ENCODE results near the gene H2BK1. TPM values are rescaled to one million over a fixed set of nuclear protein-coding genes. Genes with fewer than 3 reads are reported as not detected.

Gene H2BK1
- total RNA-seq, 2 donors from 2014 or later, result 1.0 to 4.1 TPM

GRCh38 chr7:151197932-151198331, 12.4 kb downstream of the H2BK1 start:
- H3K27ac Mint-ChIP-seq, result no peak overlapping the region
- no peak overlapping the region for H3K4me3 Mint-ChIP-seq
- H3K36me3 Mint-ChIP-seq (ENCODE audit: low read depth), result no peaks in the 10 kb centered on the region
- no peaks in the 10 kb centered on the region for H3K27me3 Mint-ChIP-seq
- no peaks in the 10 kb centered on the region for H3K9me3 ChIP-seq (ENCODE audit: control insufficient read depth, low read length, poor library complexity, severe bottlenecking)
- DNase-seq, result no peak
- ATAC-seq, result no peak
- peaks cover 21% of the 10 kb centered on the region for H3K4me1 Mint-ChIP-seq

DNA sequence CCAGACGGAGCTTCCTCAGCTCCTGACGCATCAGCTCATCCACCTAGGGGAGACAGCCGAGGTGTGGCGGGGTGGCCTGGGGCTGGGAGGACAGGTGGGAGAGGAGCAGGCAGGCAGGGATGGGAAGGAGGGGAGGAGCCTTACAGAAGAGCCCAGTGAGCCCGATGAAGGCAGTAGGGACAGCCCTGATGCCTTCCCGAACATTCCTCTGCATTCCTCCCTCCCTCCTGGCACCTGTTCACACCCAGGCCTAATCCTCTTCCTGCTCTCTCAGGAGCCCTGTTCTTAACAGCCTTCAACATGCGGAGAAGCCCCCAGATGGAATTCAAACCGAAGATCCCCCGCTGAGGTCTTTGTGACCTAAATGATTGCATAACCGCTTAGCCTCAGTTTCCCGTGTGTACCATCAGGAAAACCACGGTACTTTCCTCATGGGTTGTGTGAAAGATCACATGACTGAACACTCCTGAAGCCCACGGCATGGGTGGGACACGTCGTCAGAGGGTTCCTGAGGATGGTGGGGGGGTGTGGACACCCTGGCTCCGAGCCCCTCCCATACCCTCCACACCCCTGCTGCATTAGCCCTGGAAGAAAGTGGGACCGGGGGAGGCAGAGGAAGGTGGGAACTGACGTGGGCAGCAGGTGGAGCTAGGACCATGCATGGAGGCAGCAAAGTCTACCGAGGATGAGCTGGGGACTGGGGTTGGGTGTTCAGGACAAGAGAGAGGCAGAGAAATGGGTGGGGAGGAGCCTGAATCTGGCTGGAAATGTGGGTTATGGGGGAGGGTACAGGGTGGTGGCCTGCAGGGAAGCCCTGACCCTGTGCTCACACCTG, 14.5 kb downstream of the H2BK1 start:
- no peaks in the 10 kb centered on the region for H3K27me3 Mint-ChIP-seq
- no peak overlapping the region for H3K4me3 Mint-ChIP-seq
- no peak for DNase-seq
- H3K36me3 Mint-ChIP-seq (ENCODE audit: low read depth), result no peaks in the 10 kb centered on the region
- no peak for ATAC-seq
- H3K27ac Mint-ChIP-seq, result no peak overlapping the region
- no peaks in the 10 kb centered on the region for H3K9me3 ChIP-seq (ENCODE audit: control insufficient read depth, low read length, poor library complexity, severe bottlenecking)
- peaks cover 18% of the 10 kb centered on the region for H3K4me1 Mint-ChIP-seq

GRCh38 chr7:151194188-151194587, 16.1 kb downstream of the H2BK1 start:
- Mint-ChIP-seq H3K4me3 (no peak overlapping the region), H3K27ac (peak overlapping the region; percentile 80), H3K27me3 (no peaks in the 10 kb centered on the region), H3K4me1 (peaks cover 23% of the 10 kb centered on the region), H3K36me3 (ENCODE audit: low read depth) (no peaks in the 10 kb centered on the region)
- no peaks in the 10 kb centered on the region for H3K9me3 ChIP-seq (ENCODE audit: control insufficient read depth, low read length, poor library complexity, severe bottlenecking)
- ATAC-seq (peak; percentile 67), DNase-seq (no peak)

DNA sequence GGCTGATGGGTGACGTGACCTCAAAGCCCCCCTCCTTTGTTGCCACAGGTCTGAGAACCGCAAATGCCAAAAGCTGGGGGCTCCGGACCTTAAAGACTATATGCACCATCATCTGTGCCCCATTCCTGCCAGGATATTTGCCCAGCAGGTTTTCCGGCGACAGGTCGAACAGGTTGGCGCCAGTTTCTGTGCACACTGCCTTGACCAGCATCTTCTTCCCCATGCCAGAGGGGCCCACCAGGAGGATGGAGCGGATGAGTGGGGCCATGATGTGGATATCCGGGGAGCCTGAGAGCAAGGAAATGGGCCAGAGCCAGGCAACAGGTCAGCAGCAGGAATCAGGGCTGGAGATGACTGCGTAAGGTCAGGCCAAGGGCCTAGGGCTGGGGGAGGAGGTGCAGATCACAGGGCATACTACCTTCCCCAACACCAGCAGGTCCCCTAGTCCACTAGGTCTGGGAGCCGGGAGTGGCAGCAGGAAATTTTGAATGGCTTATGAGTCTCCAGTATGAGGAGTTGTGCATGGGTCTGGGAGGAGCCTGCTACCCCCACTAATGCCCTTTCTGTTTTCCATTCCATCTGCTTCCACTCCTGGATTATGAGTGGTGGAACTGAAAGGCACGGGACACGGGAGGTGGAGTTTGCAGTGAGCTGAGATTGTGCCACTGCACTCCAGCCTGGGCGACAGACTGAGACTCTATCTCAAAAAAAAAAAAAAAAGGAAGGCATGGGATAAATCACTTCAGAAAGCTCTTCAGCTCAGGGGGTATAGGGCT, 16.9 kb downstream of the H2BK1 start:
- ATAC-seq (no peak), DNase-seq (no peak)
- no peaks in the 10 kb centered on the region for H3K27me3 Mint-ChIP-seq
- H3K36me3 Mint-ChIP-seq (ENCODE audit: low read depth), result no peaks in the 10 kb centered on the region
- H3K27ac Mint-ChIP-seq, result peak overlapping the region; percentile 80
- H3K4me1 Mint-ChIP-seq, result peaks cover 25% of the 10 kb centered on the region
- no peaks in the 10 kb centered on the region for H3K9me3 ChIP-seq (ENCODE audit: control insufficient read depth, low read length, poor library complexity, severe bottlenecking)
- H3K4me3 Mint-ChIP-seq, result peak overlapping the region; percentile 31

DNA sequence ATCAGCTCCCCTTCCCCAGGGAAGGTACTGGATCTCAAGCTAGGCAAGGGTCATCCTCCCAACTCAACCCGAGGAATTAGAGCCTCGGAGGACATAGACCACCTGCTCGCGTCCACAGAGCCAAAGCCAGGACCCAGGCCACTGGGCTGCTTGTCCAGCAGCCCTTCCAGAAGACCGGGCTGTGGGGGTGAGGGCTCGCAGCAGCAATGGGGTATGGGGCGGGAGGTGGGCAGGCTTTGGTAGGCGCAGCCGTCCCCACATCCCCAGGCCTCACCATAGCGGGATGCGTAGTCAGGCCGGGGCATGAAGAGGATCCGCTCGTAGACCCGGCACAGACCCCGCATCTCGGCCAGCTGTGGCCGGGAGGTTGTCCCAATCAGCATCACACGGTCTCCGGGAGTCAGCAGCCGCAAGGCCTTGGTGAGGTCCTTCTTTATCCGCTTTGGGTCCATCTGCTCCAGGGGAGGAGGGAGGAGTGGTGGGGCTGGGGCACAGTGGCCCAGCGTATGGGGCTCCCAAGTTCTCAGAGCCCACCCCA, 18.2 kb downstream of the H2BK1 start:
- DNase-seq (no peak), ATAC-seq (no peak)
- H3K9me3 ChIP-seq (ENCODE audit: control insufficient read depth, low read length, poor library complexity, severe bottlenecking), result no peaks in the 10 kb centered on the region
- Mint-ChIP-seq H3K27ac (no peak overlapping the region), H3K36me3 (ENCODE audit: low read depth) (no peaks in the 10 kb centered on the region), H3K27me3 (no peaks in the 10 kb centered on the region), H3K4me1 (peaks cover 25% of the 10 kb centered on the region), H3K4me3 (no peak overlapping the region)

DNA sequence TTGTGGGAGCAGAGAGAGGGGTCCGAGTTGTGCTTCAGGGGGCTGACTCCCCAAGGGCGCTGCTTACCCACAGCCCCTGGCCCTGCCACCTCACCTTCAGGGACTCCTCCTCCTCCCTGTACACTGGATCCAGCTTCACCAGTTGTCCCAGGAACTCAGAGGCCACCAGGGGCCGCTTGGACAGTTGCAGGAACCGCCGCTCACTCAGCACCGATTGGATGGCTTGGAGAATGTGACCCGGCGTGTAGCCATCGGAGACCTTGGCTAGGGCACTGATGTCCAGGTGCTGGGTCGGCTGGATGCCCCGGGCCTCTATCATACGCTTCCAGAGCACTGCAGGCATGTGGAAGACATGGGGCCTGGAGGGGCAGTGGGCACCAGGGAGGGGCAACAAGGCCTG, 18.7 kb downstream of the H2BK1 start:
- ATAC-seq (no peak), DNase-seq (no peak)
- Mint-ChIP-seq H3K27me3 (no peaks in the 10 kb centered on the region), H3K36me3 (ENCODE audit: low read depth) (no peaks in the 10 kb centered on the region), H3K27ac (no peak overlapping the region), H3K4me1 (peaks cover 25% of the 10 kb centered on the region), H3K4me3 (no peak overlapping the region)
- H3K9me3 ChIP-seq (ENCODE audit: control insufficient read depth, low read length, poor library complexity, severe bottlenecking), result no peaks in the 10 kb centered on the region

- H3K4me1 Mint-ChIP-seq, result peaks cover 14% of the 10 kb centered on the region
- H3K27me3 Mint-ChIP-seq, result no peaks in the 10 kb centered on the region
- no peak overlapping the region for H3K4me3 Mint-ChIP-seq
- no peaks in the 10 kb centered on the region for H3K9me3 ChIP-seq (ENCODE audit: control insufficient read depth, low read length, poor library complexity, severe bottlenecking)
- no peaks in the 10 kb centered on the region for H3K36me3 Mint-ChIP-seq (ENCODE audit: low read depth)
- ATAC-seq, result no peak
- DNase-seq, result no peak
- no peak overlapping the region for H3K27ac Mint-ChIP-seq
Measured at GRCh38 chr7:151189038-151189437, 21.2 kb downstream of the H2BK1 start.

DNA sequence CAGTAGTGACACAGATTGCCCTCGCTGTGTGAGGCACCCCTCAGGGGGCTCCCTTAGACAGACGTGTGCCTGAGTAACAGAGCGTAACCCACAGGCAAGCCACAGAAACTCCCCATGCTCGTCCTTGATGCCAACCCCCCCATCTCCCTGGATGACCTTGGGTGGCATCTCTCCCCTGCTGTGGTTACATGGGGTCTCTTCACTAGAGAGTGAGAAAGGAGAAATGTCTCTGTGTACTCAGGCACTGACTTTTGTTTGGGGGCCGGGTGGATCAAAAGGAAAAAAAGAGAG, 22.1 kb downstream of the H2BK1 start:
- no peaks in the 10 kb centered on the region for H3K9me3 ChIP-seq (ENCODE audit: control insufficient read depth, low read length, poor library complexity, severe bottlenecking)
- no peak overlapping the region for H3K27ac Mint-ChIP-seq
- no peaks in the 10 kb centered on the region for H3K36me3 Mint-ChIP-seq (ENCODE audit: low read depth)
- no peak overlapping the region for H3K4me3 Mint-ChIP-seq
- peaks cover 8% of the 10 kb centered on the region for H3K4me1 Mint-ChIP-seq
- H3K27me3 Mint-ChIP-seq, result no peaks in the 10 kb centered on the region
- ATAC-seq (no peak), DNase-seq (no peak)

GRCh38 chr7:151187409-151188251, 22.7 kb downstream of the H2BK1 start:
- Mint-ChIP-seq H3K27me3 (no peaks in the 10 kb centered on the region), H3K27ac (no peak overlapping the region), H3K36me3 (ENCODE audit: low read depth) (no peaks in the 10 kb centered on the region), H3K4me1 (peaks cover 7% of the 10 kb centered on the region), H3K4me3 (no peak overlapping the region)
- DNase-seq, result no peak
- no peaks in the 10 kb centered on the region for H3K9me3 ChIP-seq (ENCODE audit: control insufficient read depth, low read length, poor library complexity, severe bottlenecking)
- no peak for ATAC-seq

DNA sequence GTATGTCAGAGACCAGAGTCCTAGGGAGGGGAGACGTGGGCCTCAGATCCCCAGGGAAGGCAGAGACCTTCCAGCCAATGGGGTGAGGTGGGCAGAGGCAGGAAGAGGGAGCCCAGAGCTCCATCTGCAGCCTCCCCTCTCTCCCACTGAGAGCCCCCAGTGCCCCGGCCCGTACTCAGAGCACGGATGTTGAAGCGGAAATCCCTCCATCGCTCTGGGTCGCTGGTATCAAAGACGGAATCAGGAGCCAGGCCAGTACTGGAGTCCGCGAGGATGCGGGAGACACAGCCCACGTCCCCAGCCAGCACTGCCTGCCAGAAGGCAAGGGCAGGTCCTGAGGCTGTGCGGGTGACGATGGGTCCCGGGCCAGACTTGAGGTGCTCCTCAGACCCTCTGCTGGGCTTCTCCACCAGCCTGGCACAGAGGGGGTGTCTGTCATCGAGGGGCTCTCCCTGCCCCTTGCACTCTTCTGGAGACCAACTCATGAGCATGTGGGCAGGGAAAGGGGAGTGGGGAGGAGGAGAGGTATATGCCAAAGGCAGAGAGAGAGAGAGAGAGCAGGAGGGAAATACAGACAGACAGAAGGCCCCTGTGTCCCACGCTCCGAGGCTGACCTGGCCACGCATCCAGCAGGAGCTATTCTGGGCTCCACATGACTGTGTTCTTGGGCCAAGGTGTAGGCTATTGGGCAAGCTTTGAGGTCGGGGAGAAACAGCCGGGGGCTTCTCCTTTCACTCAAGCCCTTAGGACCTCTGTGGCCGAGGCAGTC, 23.5 kb downstream of the H2BK1 start, which contains the start of gene ASB10:
Gene ASB10, minus strand, starts transcription at position 611 of the 769 bp plus-strand sequence. Its CDS starts 120 bp downstream, at position 491.
- Mint-ChIP-seq H3K36me3 (ENCODE audit: low read depth) (no peaks in the 10 kb centered on the region), H3K27me3 (no peaks in the 10 kb centered on the region), H3K4me3 (no peak within 1 kb of the TSS), H3K27ac (no peak within 1 kb of the TSS), H3K4me1 (peaks cover 7% of the 10 kb centered on the region)
- ATAC-seq, result no peak
- H3K9me3 ChIP-seq (ENCODE audit: control insufficient read depth, low read length, poor library complexity, severe bottlenecking), result no peaks in the 10 kb centered on the region
- no peak for DNase-seq

GRCh38 chr7:151185762-151186639, 24.3 kb downstream of the H2BK1 start:
- H3K4me3 Mint-ChIP-seq, result no peak overlapping the region
- no peaks in the 10 kb centered on the region for H3K27me3 Mint-ChIP-seq
- no peaks in the 10 kb centered on the region for H3K9me3 ChIP-seq (ENCODE audit: control insufficient read depth, low read length, poor library complexity, severe bottlenecking)
- no peak for DNase-seq
- peak; percentile 50 for ATAC-seq
- H3K4me1 Mint-ChIP-seq, result peaks cover 7% of the 10 kb centered on the region
- no peaks in the 10 kb centered on the region for H3K36me3 Mint-ChIP-seq (ENCODE audit: low read depth)
- no peak overlapping the region for H3K27ac Mint-ChIP-seq

DNA sequence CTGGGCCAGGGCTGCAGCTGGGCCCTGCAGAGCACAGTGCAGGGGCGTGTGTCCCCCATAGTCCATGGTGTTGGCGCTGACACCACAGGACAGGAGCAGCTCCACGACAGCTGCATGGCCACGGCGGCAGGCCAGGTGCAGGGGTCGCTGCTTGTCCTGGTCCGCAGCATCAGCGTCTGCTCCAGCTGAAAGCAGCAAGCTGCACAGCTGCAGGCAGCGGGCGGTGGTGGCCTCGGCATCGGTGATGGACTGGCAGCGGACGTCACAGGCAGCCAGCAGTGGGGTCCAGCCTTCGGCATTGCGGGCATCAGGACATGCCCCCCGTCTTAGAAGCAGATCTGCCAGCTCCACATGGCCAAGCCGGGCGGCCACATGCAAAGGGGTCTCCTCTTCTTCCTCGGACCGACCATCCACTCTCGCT, 29.3 kb downstream of the H2BK1 start:
- H3K27ac Mint-ChIP-seq, result peak overlapping the region; percentile 84
- peaks cover 2% of the 10 kb centered on the region for H3K36me3 Mint-ChIP-seq (ENCODE audit: low read depth)
- H3K4me3 Mint-ChIP-seq, result no peak overlapping the region
- H3K4me1 Mint-ChIP-seq, result peaks cover 3% of the 10 kb centered on the region
- H3K9me3 ChIP-seq (ENCODE audit: control insufficient read depth, low read length, poor library complexity, severe bottlenecking), result no peaks in the 10 kb centered on the region
- H3K27me3 Mint-ChIP-seq, result peaks cover 12% of the 10 kb centered on the region
- no peak for ATAC-seq
- no peak for DNase-seq
